Lung (tissue), 12 donors: ENCODE data around the gene G6PC3. TPM values are rescaled to one million over a fixed set of nuclear protein-coding genes. Genes with fewer than 3 reads are reported as not detected.
A peak's percentile ranks its signal among the peaks of the same experiment; 100 is the strongest.
"Not testable (repeated sequence)": the region's sequence is repeated elsewhere in the genome, so short reads cannot be mapped to it uniquely, and the experiment has no call there.

Experiments
- ATAC-seq: fragments of 200-7000 bp; cut with Tn5 transposase; one replicate; pipeline ENCODE4 v1.9.1; 2020; ENCODE audit warnings: moderate number of reproducible peaks; ENCODE audit not compliant: insufficient read depth, low FRiP score
- DNase-seq, 3 donors: peaks; one replicate each; pipeline ENCODE4 v3.0.0-alpha.2; 2013 to 2017
- H3K27ac ChIP-seq, 2 donors: one replicate each; pipeline ENCODE4 v1.5.1; 2013; ENCODE audit warnings: mild to moderate bottlenecking in 2 of 2, moderate library complexity in 2 of 2, control low read depth in 1 of 2, inconsistent platforms in 1 of 2, low read depth in 1 of 2, low read length in 1 of 2
- H3K27me3 ChIP-seq, 3 donors: one replicate each; pipeline ENCODE4 v1.5.1; 2013; ENCODE audit warnings: low read length in 2 of 3; ENCODE audit not compliant: control insufficient read depth in 3 of 3, insufficient read depth in 3 of 3
- H3K36me3 ChIP-seq, 4 donors: one replicate each; pipeline ENCODE4 v1.5.1; 2013; ENCODE audit warnings: low read length in 4 of 4, mild to moderate bottlenecking in 1 of 4, moderate library complexity in 1 of 4; ENCODE audit not compliant: control insufficient read depth in 4 of 4, insufficient read depth in 4 of 4
- H3K4me1 ChIP-seq, 5 donors: one replicate each; pipeline ENCODE4 v1.5.1; 2013; ENCODE audit warnings: low read length in 5 of 5, mild to moderate bottlenecking in 2 of 5, moderate library complexity in 1 of 5; ENCODE audit not compliant: control insufficient read depth in 5 of 5, insufficient read depth in 5 of 5
- H3K4me3 ChIP-seq: one replicate; pipeline ENCODE4 v1.5.1; 2013; ENCODE audit warnings: mild to moderate bottlenecking, control low read depth, moderate library complexity
- H3K9ac ChIP-seq, 2 donors: one replicate each; pipeline ENCODE4 v1.5.1; 2013; ENCODE audit warnings: low read length in 2 of 2, control low read depth in 1 of 2; ENCODE audit not compliant: insufficient read depth in 1 of 2
- H3K9me3 ChIP-seq, 4 donors: one replicate each; pipeline ENCODE4 v1.5.1; 2013; ENCODE audit warnings: low read length in 3 of 4, mild to moderate bottlenecking in 1 of 4, moderate library complexity in 1 of 4; ENCODE audit not compliant: control insufficient read depth in 4 of 4, insufficient read depth in 3 of 4
- WGBS, 2 donors: extraction: QIAGEN DNeasy Blood & Tissue Kit; methylation state at CpG; one replicate each; pipeline ENCODE4 v1.1.7; 2013; 5-methylcytosine and 5-hydroxymethylcytosine counted together
- polyA plus RNA-seq, 2 donors: library from polyadenylated mRNA; stranded (reverse); fragments of 200-250 nt; gene quantifications; one replicate each; pipeline ENCODE4 v1.2.1, GENCODE V29; 2013
- total RNA-seq, 2 donors: library from RNA; depleted of rRNA in 1 of 2; stranded (reverse); fragments of >200 nt in 1 of 2; gene quantifications; one replicate each; pipeline ENCODE4 v1.2.1, GENCODE V29; 2014 to 2021
- TF ChIP-seq, protein P1 (sequence below): IDR thresholded peaks from 2 replicates; pipeline ENCODE4 v1.5.1; 2012; ENCODE audit warnings: mild to moderate bottlenecking; ENCODE audit errors: control extremely low read depth, extremely low read depth
- donor health status: control.
- donor health status: control.
- donor health status: Bipolar disorder and iron deficiency.
- donor health status: healthy.
- donor health status: DM: yes; HTN: yes; CAD: no.

G6PC3 gene
- total and polyA plus RNA-seq, 4 donors, result 21.2 to 87.4 (median 79.7) TPM

DNA sequence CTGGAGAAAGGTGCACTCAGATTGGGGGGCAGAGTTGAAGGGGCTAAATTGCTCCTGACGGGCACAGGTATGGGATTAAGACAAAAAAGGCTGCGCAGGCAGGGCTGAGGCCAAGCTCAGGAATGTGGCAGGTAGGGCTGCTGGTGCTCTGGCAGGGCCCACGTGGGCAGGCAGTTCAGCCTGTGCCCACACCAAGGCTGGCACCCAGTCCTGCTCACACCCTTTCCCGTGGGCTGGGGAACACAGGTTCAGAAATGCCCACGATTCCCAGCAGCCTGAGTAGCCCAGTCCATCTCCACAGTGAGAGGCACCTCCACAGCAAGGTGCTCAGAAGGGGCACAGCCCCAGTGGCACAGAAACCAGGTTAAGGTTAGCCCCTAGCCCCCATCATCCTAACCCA, 48.5 kb downstream of the G6PC3 start:
- no peak for ATAC-seq
- TF ChIP-seq, protein P1, sequence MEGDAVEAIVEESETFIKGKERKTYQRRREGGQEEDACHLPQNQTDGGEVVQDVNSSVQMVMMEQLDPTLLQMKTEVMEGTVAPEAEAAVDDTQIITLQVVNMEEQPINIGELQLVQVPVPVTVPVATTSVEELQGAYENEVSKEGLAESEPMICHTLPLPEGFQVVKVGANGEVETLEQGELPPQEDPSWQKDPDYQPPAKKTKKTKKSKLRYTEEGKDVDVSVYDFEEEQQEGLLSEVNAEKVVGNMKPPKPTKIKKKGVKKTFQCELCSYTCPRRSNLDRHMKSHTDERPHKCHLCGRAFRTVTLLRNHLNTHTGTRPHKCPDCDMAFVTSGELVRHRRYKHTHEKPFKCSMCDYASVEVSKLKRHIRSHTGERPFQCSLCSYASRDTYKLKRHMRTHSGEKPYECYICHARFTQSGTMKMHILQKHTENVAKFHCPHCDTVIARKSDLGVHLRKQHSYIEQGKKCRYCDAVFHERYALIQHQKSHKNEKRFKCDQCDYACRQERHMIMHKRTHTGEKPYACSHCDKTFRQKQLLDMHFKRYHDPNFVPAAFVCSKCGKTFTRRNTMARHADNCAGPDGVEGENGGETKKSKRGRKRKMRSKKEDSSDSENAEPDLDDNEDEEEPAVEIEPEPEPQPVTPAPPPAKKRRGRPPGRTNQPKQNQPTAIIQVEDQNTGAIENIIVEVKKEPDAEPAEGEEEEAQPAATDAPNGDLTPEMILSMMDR, result no peak
- peaks cover 0 to 1% (median 0%) of the 10 kb centered on the region in 4 donors for H3K9me3 ChIP-seq
- no peaks in the 10 kb centered on the region for H3K27me3 ChIP-seq
- H3K4me3 ChIP-seq, result no peak overlapping the region
- H3K36me3 ChIP-seq, result peaks cover 0 to 25% (median 3%) of the 10 kb centered on the region in 4 donors
- no peak overlapping the region for H3K9ac ChIP-seq
- 65 to 81% methylated on average over 5 of the region's 5 CpGs for WGBS, 2 donors
- DNase-seq, result no peak
- peaks cover 4 to 26% (median 20%) of the 10 kb centered on the region in 5 donors for H3K4me1 ChIP-seq
- peak overlapping the region in 1 of 2 donors; percentile 21 for H3K27ac ChIP-seq

GRCh38 chr17:44119798-44120197, 49.3 kb downstream of the G6PC3 start:
- ATAC-seq, result no peak
- Histone ChIP-seq H3K27me3 (no peaks in the 10 kb centered on the region), H3K4me1 (peaks cover 4 to 32% (median 20%) of the 10 kb centered on the region in 5 donors), H3K27ac (no peak overlapping the region), H3K4me3 (no peak overlapping the region), H3K9me3 (peaks cover 0 to 1% (median 0%) of the 10 kb centered on the region in 4 donors), H3K9ac (no peak overlapping the region), H3K36me3 (peaks cover 0 to 18% (median 3%) of the 10 kb centered on the region in 4 donors)
- no peak for DNase-seq
- TF ChIP-seq, protein P1, result no peak
- 92 to 96% methylated on average over 2 of the region's 2 CpGs for WGBS, 2 donors

GRCh38 chr17:44120281-44120680, 49.7 kb downstream of the G6PC3 start:
- not testable (repeated sequence) for H3K9me3 ChIP-seq, H3K27me3 ChIP-seq, H3K4me3 ChIP-seq, ATAC-seq, H3K27ac ChIP-seq, H3K9ac ChIP-seq, DNase-seq
- WGBS, 2 donors, result 93 to 95% methylated on average over 11 of the region's 11 CpGs
- H3K36me3 ChIP-seq, result peaks cover 0 to 13% (median 3%) of the 10 kb centered on the region in 4 donors
- H3K4me1 ChIP-seq, result peaks cover 4 to 28% (median 20%) of the 10 kb centered on the region in 5 donors

DNA sequence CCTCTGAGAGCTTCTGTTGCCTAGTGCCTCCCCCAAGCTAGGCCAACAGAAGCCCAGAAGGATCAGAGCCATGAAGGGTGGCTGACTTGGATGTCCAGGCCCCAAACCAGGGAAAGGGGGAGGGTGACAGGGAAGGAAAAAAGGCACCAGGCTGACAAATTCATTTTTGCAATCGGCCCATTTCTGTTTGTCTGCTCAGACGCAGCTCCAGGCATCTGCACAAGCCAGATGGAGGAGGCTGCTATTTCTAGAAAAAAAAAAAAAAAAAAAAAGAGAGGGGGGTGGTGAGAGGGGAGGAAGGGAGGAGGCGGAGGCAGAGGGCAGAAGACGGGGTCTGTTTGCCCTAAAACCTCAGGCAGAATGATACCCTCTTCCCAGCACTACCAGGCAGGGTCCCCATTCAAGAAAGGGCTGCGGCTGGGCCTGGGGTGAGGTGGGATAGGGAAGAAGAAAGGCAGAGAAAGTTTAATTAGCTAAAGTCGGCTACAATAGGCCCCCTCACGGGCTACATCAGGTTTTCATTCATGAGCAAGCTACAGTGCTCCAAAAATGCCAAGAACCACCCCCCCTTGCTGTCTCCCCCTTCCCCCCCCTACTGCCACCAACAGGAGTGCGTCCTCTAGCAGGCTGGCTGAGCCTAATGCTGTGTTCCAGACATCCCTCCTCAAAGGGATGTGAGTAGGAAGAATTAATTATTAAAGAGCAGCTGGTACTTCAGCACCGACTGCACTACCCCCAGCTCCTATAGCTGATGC, 50.5 kb downstream of the G6PC3 start:
- peaks cover 4 to 25% (median 20%) of the 10 kb centered on the region in 5 donors for H3K4me1 ChIP-seq
- 57 to 68% methylated on average over 9 of the region's 9 CpGs for WGBS, 2 donors
- H3K9me3 ChIP-seq, result peaks cover 0 to 1% (median 0%) of the 10 kb centered on the region in 4 donors
- no peak overlapping the region for H3K4me3 ChIP-seq
- DNase-seq (peak in 2 of 3 donors; percentile 39 to 40), ATAC-seq (no peak)
- TF ChIP-seq, protein P1, result no peak
- H3K9ac ChIP-seq, result no peak overlapping the region
- H3K27ac ChIP-seq, result peak overlapping the region in 1 of 2 donors; percentile 35
- H3K36me3 ChIP-seq, result peaks cover 0 to 8% (median 3%) of the 10 kb centered on the region in 4 donors
- H3K27me3 ChIP-seq, result no peaks in the 10 kb centered on the region
